ENCODE data around the gene PCDHGA3. TPM values are rescaled to one million over a fixed set of nuclear protein-coding genes. Genes with fewer than 3 reads are reported as not detected.

Gene PCDHGA3
- total and polyA plus RNA-seq, 9 of the 15 experiments (the other 6 are each of a cell fraction or from before 2014, with no cell fraction given) = 0.13 to 0.28 (median 0.18) TPM; not detected in 2

DNA sequence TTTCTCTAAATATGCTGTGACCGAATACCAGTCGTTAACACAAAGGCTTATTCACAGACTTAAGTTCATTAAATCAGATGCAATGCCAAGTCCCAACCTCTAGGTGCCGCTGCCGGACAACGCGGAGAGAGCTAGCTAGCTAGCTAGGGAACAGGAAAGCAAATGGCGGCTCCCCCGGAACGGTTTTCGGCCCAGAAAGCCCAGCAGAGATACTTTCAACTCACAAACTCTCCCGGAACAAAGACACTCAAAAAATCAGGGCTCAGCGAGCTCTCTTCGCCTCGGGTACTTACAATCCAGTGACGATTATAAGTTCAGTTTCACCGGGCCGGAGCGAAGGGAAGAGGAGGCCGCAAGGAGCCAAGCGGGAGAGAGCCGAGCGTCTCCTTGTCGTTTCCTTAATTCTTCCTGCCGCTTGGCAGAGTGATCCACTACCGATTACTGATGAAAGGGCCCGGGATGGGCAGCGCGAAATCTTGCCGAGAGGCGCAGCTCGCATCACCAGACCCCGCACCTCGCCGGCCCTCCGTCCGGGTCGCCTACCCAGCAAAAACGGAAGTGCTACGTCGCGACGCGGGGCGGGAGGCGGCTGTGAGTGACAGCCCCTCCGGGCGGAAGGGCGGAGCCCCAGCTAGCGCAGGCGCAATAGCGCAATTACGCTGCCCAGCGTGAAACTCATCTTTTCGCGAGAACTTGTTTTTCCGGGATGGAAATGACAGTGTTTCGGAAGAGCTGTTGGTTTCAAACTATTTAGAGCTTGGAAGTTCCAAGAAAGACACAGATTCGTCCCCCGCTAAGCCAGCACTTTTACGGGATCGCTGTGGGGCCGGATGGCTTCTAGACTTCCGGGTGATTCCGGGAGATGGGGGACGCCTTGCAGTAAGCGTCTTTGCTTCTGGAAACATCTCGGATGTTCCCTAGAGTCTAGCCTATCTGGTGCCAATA lies 23.1 kb upstream of the PCDHGA3 start, which contains the start of gene TAF7 (continued):
- TF ChIP-seq, protein P1, sequence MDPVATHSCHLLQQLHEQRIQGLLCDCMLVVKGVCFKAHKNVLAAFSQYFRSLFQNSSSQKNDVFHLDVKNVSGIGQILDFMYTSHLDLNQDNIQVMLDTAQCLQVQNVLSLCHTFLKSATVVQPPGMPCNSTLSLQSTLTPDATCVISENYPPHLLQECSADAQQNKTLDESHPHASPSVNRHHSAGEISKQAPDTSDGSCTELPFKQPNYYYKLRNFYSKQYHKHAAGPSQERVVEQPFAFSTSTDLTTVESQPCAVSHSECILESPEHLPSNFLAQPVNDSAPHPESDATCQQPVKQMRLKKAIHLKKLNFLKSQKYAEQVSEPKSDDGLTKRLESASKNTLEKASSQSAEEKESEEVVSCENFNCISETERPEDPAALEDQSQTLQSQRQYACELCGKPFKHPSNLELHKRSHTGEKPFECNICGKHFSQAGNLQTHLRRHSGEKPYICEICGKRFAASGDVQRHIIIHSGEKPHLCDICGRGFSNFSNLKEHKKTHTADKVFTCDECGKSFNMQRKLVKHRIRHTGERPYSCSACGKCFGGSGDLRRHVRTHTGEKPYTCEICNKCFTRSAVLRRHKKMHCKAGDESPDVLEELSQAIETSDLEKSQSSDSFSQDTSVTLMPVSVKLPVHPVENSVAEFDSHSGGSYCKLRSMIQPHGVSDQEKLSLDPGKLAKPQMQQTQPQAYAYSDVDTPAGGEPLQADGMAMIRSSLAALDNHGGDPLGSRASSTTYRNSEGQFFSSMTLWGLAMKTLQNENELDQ (CRISPR knock-in tag; IDR thresholded peaks at IDR 0.05; ENCODE audit: borderline replicate concordance) = no peak
- peak; percentile 67; the same call in 1 of the 2 replicates for TF ChIP-seq HLTF (IDR thresholded peaks at IDR 0.05)
- no peak for TF ChIP-seq TSC22D4 (tag; IDR thresholded peaks at IDR 0.05)
- TF ChIP-seq SPI1 (IDR thresholded peaks at IDR 0.05; ENCODE audit: borderline replicate concordance, low read depth, low read length) = peak; percentile 99
- no peak for TF ChIP-seq E2F3 (CRISPR knock-in tag; IDR thresholded peaks at IDR 0.05)
- TF ChIP-seq NBN (IDR thresholded peaks at IDR 0.05; ENCODE audit: low read depth) = 0 out of 2 replicates have a peak, but pooled peaks have one; percentile 51
- TF ChIP-seq, protein P2, sequence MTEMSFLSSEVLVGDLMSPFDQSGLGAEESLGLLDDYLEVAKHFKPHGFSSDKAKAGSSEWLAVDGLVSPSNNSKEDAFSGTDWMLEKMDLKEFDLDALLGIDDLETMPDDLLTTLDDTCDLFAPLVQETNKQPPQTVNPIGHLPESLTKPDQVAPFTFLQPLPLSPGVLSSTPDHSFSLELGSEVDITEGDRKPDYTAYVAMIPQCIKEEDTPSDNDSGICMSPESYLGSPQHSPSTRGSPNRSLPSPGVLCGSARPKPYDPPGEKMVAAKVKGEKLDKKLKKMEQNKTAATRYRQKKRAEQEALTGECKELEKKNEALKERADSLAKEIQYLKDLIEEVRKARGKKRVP (CRISPR knock-in tag; IDR thresholded peaks at IDR 0.05) = peak; percentile 30; the same call in 1 of the 2 replicates
- no peak for TF ChIP-seq SMARCB1 (IDR thresholded peaks at IDR 0.05; ENCODE audit: insufficient read length, low read depth)
- no peak for TF ChIP-seq JUNB (CRISPR knock-in tag; conservative IDR thresholded peaks at IDR 0.05)
- TF ChIP-seq ZNF695 (CRISPR knock-in tag; IDR thresholded peaks at IDR 0.05) = no peak
- TF ChIP-seq ARID1B (IDR thresholded peaks at IDR 0.05) = peak; percentile 25; the same call in 1 of the 2 replicates
- peak in 1 of 2 experiments; percentile 39; a peak in 2 of 4 replicates for TF ChIP-seq TBL1XR1 (IDR thresholded peaks at IDR 0.05; ENCODE audit: low read length in 2 of 2)
- no peak for TF ChIP-seq RUNX1 (IDR thresholded peaks at IDR 0.05; ENCODE audit: low read depth)
- TF ChIP-seq ZNF644 (tag; IDR thresholded peaks at IDR 0.05; ENCODE audit: low read depth) = peak; percentile 69; the same call in 1 of the 2 replicates
- TF ChIP-seq, protein P3, sequence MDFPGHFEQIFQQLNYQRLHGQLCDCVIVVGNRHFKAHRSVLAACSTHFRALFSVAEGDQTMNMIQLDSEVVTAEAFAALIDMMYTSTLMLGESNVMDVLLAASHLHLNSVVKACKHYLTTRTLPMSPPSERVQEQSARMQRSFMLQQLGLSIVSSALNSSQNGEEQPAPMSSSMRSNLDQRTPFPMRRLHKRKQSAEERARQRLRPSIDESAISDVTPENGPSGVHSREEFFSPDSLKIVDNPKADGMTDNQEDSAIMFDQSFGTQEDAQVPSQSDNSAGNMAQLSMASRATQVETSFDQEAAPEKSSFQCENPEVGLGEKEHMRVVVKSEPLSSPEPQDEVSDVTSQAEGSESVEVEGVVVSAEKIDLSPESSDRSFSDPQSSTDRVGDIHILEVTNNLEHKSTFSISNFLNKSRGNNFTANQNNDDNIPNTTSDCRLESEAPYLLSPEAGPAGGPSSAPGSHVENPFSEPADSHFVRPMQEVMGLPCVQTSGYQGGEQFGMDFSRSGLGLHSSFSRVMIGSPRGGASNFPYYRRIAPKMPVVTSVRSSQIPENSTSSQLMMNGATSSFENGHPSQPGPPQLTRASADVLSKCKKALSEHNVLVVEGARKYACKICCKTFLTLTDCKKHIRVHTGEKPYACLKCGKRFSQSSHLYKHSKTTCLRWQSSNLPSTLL (IDR thresholded peaks at IDR 0.05) = no peak
- TF ChIP-seq SRF (CRISPR knock-in tag; IDR thresholded peaks at IDR 0.05) = peak in 1 of 2 experiments; percentile 49; a peak in 1 of 4 replicates
- TF ChIP-seq ETS2 (tag; IDR thresholded peaks at IDR 0.05; ENCODE audit: borderline replicate concordance, poor library complexity, severe bottlenecking) = no peak
- peak; percentile 72 for TF ChIP-seq ATF7 (IDR thresholded peaks at IDR 0.05)
- TF ChIP-seq, protein P4, sequence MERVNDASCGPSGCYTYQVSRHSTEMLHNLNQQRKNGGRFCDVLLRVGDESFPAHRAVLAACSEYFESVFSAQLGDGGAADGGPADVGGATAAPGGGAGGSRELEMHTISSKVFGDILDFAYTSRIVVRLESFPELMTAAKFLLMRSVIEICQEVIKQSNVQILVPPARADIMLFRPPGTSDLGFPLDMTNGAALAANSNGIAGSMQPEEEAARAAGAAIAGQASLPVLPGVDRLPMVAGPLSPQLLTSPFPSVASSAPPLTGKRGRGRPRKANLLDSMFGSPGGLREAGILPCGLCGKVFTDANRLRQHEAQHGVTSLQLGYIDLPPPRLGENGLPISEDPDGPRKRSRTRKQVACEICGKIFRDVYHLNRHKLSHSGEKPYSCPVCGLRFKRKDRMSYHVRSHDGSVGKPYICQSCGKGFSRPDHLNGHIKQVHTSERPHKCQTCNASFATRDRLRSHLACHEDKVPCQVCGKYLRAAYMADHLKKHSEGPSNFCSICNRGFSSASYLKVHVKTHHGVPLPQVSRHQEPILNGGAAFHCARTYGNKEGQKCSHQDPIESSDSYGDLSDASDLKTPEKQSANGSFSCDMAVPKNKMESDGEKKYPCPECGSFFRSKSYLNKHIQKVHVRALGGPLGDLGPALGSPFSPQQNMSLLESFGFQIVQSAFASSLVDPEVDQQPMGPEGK (CRISPR knock-in tag; IDR thresholded peaks at IDR 0.05; ENCODE audit: borderline replicate concordance) = 0 out of 2 replicates have a peak, but pooled peaks have one; percentile 55
- TF ChIP-seq KLF16 (IDR thresholded peaks at IDR 0.05) = no peak
- peak; percentile 82 for TF ChIP-seq EP400 (IDR thresholded peaks at IDR 0.05)
